Choroid plexus epithelial cell (primary cell): ENCODE results near the gene SPTBN4.

Source experiments
- DNase-seq: peaks from one replicate; pipeline ENCODE4 v3.0.0-alpha.2; 2010; ENCODE audit warnings: low read depth
- H3K4me3 ChIP-seq: 2 replicates; pipeline ENCODE4 v1.5.1; 2011; ENCODE audit warnings: low read depth, mild to moderate bottlenecking, control low read depth, low read length, moderate library complexity
- CTCF ChIP-seq: conservative IDR thresholded peaks from 2 replicates; pipeline ENCODE4 v1.5.1; 2011; ENCODE audit warnings: low read depth, mild to moderate bottlenecking, control low read depth, inconsistent platforms, low read length, moderate library complexity

Gene SPTBN4

GRCh38 chr19:40525234-40526051 is 58.6 kb downstream of the SPTBN4 start:
- TF ChIP-seq CTCF, result no peak
- no peak for DNase-seq
- H3K4me3 ChIP-seq, result no peak overlapping the region

GRCh38 chr19:40528078-40528477 is 61.3 kb downstream of the SPTBN4 start:
- no peak for DNase-seq
- no peak for TF ChIP-seq CTCF
- no peak overlapping the region for H3K4me3 ChIP-seq

GRCh38 chr19:40528533-40529092 is 61.8 kb downstream of the SPTBN4 start:
- no peak for TF ChIP-seq CTCF
- no peak for DNase-seq
- H3K4me3 ChIP-seq, result no peak overlapping the region

- peak overlapping the region; percentile 52 for H3K4me3 ChIP-seq
- DNase-seq, result peak; percentile 76
- TF ChIP-seq CTCF, result peak; percentile 86
Observed at GRCh38 chr19:40529093-40529954, 62.5 kb downstream of the SPTBN4 start.

- H3K4me3 ChIP-seq, result no peak overlapping the region
Observed at GRCh38 chr19:40530091-40530901, 63.5 kb downstream of the SPTBN4 start.

More at GRCh38 chr19:40530091-40530901, 63.5 kb downstream of the SPTBN4 start:
- TF ChIP-seq CTCF, result peak; percentile 23
- DNase-seq, result no peak
